H1 (cell line): ENCODE results near the gene PPP2R2B. TPM values are rescaled to one million over a fixed set of nuclear protein-coding genes. Genes with fewer than 3 reads are reported as not detected.

ENCODE experiments used
- CTCF ChIA-PET: fragments of 300-600 bp; sonication (Branson Sonifier 250); formaldehyde crosslinking; loops from one replicate; lab custom pipeline; 2021; ENCODE audit not compliant: partially characterized antibody; lab: Charles Lee
- POLR2A ChIA-PET: fragments of 300-600 bp; sonication (Branson Sonifier 250); formaldehyde crosslinking; loops from one replicate; lab custom pipeline; 2021; ENCODE audit warnings: inconsistent platforms; ENCODE audit not compliant: partially characterized antibody; lab: Charles Lee
- DNase-seq, 2 experiments: peaks; one replicate each; pipeline versions ENCODE4 v3.0.0 to v3.0.0-alpha.2; 2010 to 2022; ENCODE audit warnings: low spot score in 2 of 2, low read depth in 1 of 2, mixed read lengths in 1 of 2
- FAIRE-seq: peaks from 2 replicates; lab custom pipeline; 2011; peaks lifted over from hg19 to GRCh38; lab: Jason Lieb, UNC
- H2AFZ ChIP-seq: 2 replicates; pipeline ENCODE4 v1.8.1; 2012; ENCODE audit warnings: low read length, inconsistent platforms
- H2AK5ac ChIP-seq: 2 replicates; pipeline ENCODE4 v1.6.1; 2013; ENCODE audit warnings: low read depth, low read length
- H2BK120ac ChIP-seq: replicated peaks from 2 replicates; pipeline ENCODE3; 2013; ENCODE audit warnings: low read depth, low read length, inconsistent platforms
- H2BK12ac ChIP-seq: 2 replicates; pipeline ENCODE4 v1.6.1; 2013; ENCODE audit warnings: low read depth, low read length
- H2BK15ac ChIP-seq: 2 replicates; pipeline ENCODE4 v1.6.1; 2013; ENCODE audit warnings: low read length
- H2BK20ac ChIP-seq: 2 replicates; pipeline ENCODE4 v1.6.1; 2013; ENCODE audit warnings: low read length
- H2BK5ac ChIP-seq: 2 replicates; pipeline ENCODE4 v1.6.1; 2013; ENCODE audit warnings: low read depth, low read length
- H3K14ac ChIP-seq: 2 replicates; pipeline ENCODE4 v1.6.1; 2013; ENCODE audit warnings: inconsistent platforms; ENCODE audit not compliant: insufficient read length
- H3K18ac ChIP-seq: 2 replicates; pipeline ENCODE4 v1.6.1; 2013; ENCODE audit warnings: low read length; ENCODE audit errors: extremely low read depth
- H3K23ac ChIP-seq: 2 replicates; pipeline ENCODE4 v1.6.1; 2013; ENCODE audit warnings: inconsistent platforms; ENCODE audit not compliant: insufficient read length
- H3K23me2 ChIP-seq: 2 replicates; pipeline ENCODE4 v1.6.1; 2013; ENCODE audit warnings: low read depth, low read length
- H3K27ac ChIP-seq: 2 replicates; pipeline ENCODE4 v1.6.1; 2011; ENCODE audit warnings: low read depth, low read length, inconsistent platforms
- H3K27me3 ChIP-seq, 4 experiments: replicated peaks in 1 of 4; 1 replicate in 1 of 4; 2 replicates in 3 of 4; pipeline versions ENCODE4 v1.6.1 to v1.8.1; 2011 to 2013; ENCODE audit warnings: low read length in 3 of 4, mild to moderate bottlenecking in 3 of 4, inconsistent platforms in 2 of 4, mixed read lengths in 2 of 4, moderate library complexity in 1 of 4; ENCODE audit not compliant: control insufficient read depth in 3 of 4, insufficient read depth in 3 of 4; ENCODE audit errors: extremely low read depth in 1 of 4
- H3K36me3 ChIP-seq, 4 experiments: 2 replicates each; pipeline versions ENCODE4 v1.6.1 to v1.8.1; 2011 to 2013; ENCODE audit warnings: mild to moderate bottlenecking in 4 of 4, low read length in 3 of 4, moderate library complexity in 2 of 4, control low read depth in 1 of 4, inconsistent platforms in 1 of 4; ENCODE audit not compliant: insufficient read depth in 4 of 4, control insufficient read depth in 2 of 4
- H3K4ac ChIP-seq: replicated peaks from 2 replicates; pipeline ENCODE3; 2013; ENCODE audit warnings: low read length, low read depth, mixed read lengths, inconsistent platforms; ENCODE audit not compliant: insufficient read length
- H3K4me1 ChIP-seq, 4 experiments: replicated peaks in 1 of 4; 1 replicate in 1 of 4; 2 replicates in 3 of 4; pipeline versions ENCODE4 v1.6.1 to v1.8.1; 2011 to 2013; ENCODE audit warnings: low read length in 3 of 4, inconsistent platforms in 2 of 4, mixed read lengths in 1 of 4; ENCODE audit not compliant: insufficient read depth in 4 of 4, control insufficient read depth in 3 of 4
- H3K4me2 ChIP-seq, 2 experiments: 2 replicates each; pipeline versions ENCODE4 v1.6.1 to v1.8.1; 2011 to 2013; ENCODE audit warnings: low read depth in 2 of 2, low read length in 2 of 2, control low read depth in 1 of 2, inconsistent platforms in 1 of 2, mild to moderate bottlenecking in 1 of 2; ENCODE audit not compliant: insufficient read depth in 1 of 2
- H3K4me3 ChIP-seq, 4 experiments: fragments of 200-600, 300-600 bp in 1 of 4; sonication (generic), shearing (Covaris generic), sonication (Bioruptor Twin) in 1 of 4; 2 replicates each; pipeline versions ENCODE4 v1.5.1 to v1.8.1; 2011 to 2016; ENCODE audit warnings: low read length in 4 of 4, low read depth in 3 of 4, control low read depth in 2 of 4, inconsistent platforms in 2 of 4, mild to moderate bottlenecking in 2 of 4, mixed read lengths in 1 of 4, moderate library complexity in 1 of 4; ENCODE audit not compliant: insufficient read depth in 2 of 4; ENCODE audit errors: extremely low read depth in 1 of 4
- H3K56ac ChIP-seq: replicated peaks from 2 replicates; pipeline ENCODE3; 2013; ENCODE audit warnings: low read depth, mild to moderate bottlenecking, mixed read lengths, low read length, inconsistent platforms; ENCODE audit not compliant: insufficient read length
- H3K79me1 ChIP-seq: 2 replicates; pipeline ENCODE4 v1.6.1; 2013; ENCODE audit warnings: low read depth, low read length, control low read depth
- H3K79me2 ChIP-seq, 2 experiments: 2 replicates each; pipeline versions ENCODE4 v1.6.1 to v1.8.1; 2012 to 2013; ENCODE audit warnings: low read length in 2 of 2, mild to moderate bottlenecking in 2 of 2, inconsistent platforms in 1 of 2; ENCODE audit not compliant: insufficient read depth in 2 of 2, control insufficient read depth in 1 of 2
- H3K9ac ChIP-seq, 4 experiments: replicated peaks in 1 of 4; 1 replicate in 1 of 4; 2 replicates in 3 of 4; pipeline versions ENCODE4 v1.6.1 to v1.8.1; 2011 to 2013; ENCODE audit warnings: low read depth in 3 of 4, low read length in 3 of 4, control low read depth in 2 of 4, mild to moderate bottlenecking in 2 of 4, moderate library complexity in 2 of 4, inconsistent platforms in 1 of 4; ENCODE audit errors: extremely low read depth in 1 of 4
- H3K9me3 ChIP-seq, 2 experiments: 2 replicates each; pipeline versions ENCODE4 v1.6.1 to v1.8.1; 2012 to 2013; ENCODE audit warnings: mild to moderate bottlenecking in 2 of 2, moderate library complexity in 2 of 2, control low read depth in 1 of 2, inconsistent platforms in 1 of 2, low read depth in 1 of 2, low read length in 1 of 2, mixed read lengths in 1 of 2; ENCODE audit not compliant: insufficient read depth in 2 of 2
- H4K20me1 ChIP-seq, 2 experiments: replicated peaks in 1 of 2; 2 replicates each; pipeline versions ENCODE3 to v1.8.1; 2011 to 2013; ENCODE audit warnings: inconsistent platforms in 2 of 2, low read length in 2 of 2, mild to moderate bottlenecking in 1 of 2; ENCODE audit not compliant: insufficient read depth in 2 of 2, control insufficient read depth in 1 of 2
- H4K5ac ChIP-seq: 2 replicates; pipeline ENCODE4 v1.6.1; 2013; ENCODE audit warnings: low read length, low read depth, mixed read lengths, inconsistent platforms; ENCODE audit not compliant: insufficient read length
- H4K8ac ChIP-seq: 2 replicates; pipeline ENCODE4 v1.8.0; 2013; ENCODE audit warnings: mild to moderate bottlenecking, moderate library complexity, low read length, inconsistent platforms; ENCODE audit not compliant: insufficient read depth; ENCODE audit errors: extremely low read depth
- H4K91ac ChIP-seq: replicated peaks from 2 replicates; pipeline ENCODE3; 2013; ENCODE audit warnings: low read length, mixed read lengths, inconsistent platforms; ENCODE audit not compliant: insufficient read length
- EZH2 ChIP-seq: fragments of 200-600 bp; sonication (generic); IDR thresholded peaks from 2 replicates; pipeline ENCODE4 v1.7.1; 2012; ENCODE audit warnings: low read depth, mild to moderate bottlenecking, moderate library complexity, low read length, inconsistent platforms; ENCODE audit not compliant: severe bottlenecking
- NRF1 ChIP-seq: IDR thresholded peaks from 2 replicates; pipeline ENCODE4 v1.6.1; 2011; ENCODE audit warnings: mild to moderate bottlenecking, low read depth, low read length, improper control_type of control experiment
- POLR2A ChIP-seq, 2 experiments: IDR thresholded peaks; 1 replicate in 1 of 2; 2 replicates in 1 of 2; pipeline ENCODE4 v1.6.1; 2011; ENCODE audit warnings: low read depth in 2 of 2, low read length in 2 of 2, mild to moderate bottlenecking in 2 of 2; ENCODE audit errors: control extremely low read depth in 1 of 2
- RFX5 ChIP-seq: IDR thresholded peaks from 2 replicates; pipeline ENCODE4 v1.6.1; 2011; ENCODE audit warnings: low read depth, low read length, improper control_type of control experiment, borderline replicate concordance
- TAF1 ChIP-seq: IDR thresholded peaks from 2 replicates; pipeline ENCODE4 v1.6.1; 2011; ENCODE audit warnings: mild to moderate bottlenecking, low read depth, low read length
- WGBS, 2 experiments: shearing (Covaris generic) in 1 of 2; methylation state at CpG; one replicate each; pipeline versions ENCODE4 v1.1.6 to v1.1.7; 2013 to 2015; ENCODE audit warnings: low lambda C conversion rate in 2 of 2, mixed read lengths in 2 of 2, inconsistent platforms in 1 of 2, low coverage in 1 of 2, missing lambda C conversion rate in 1 of 2; ENCODE audit not compliant: insufficient replicate concordance in 2 of 2, insufficient coverage in 1 of 2, insufficient read length in 1 of 2; ENCODE audit errors: extremely low coverage in 1 of 2, missing lambda C conversion rate in 1 of 2; 5-methylcytosine and 5-hydroxymethylcytosine counted together
- polyA plus RNA-seq, 7 experiments: library from polyadenylated mRNA; depleted of rRNA in 3 of 7; stranded (reverse) in 5 of 7; unstranded in 2 of 7; fragments of >200 nt in 5 of 7; fragments of 200-250 nt in 2 of 7; gene quantifications; 1 replicate in 5 of 7; 2 replicates in 1 of 7; 4 replicates in 1 of 7; pipeline versions ENCODE4 v1.2.1 to v1.2.3, GENCODE V29; 2011 to 2013; ENCODE audit warnings: missing spikeins in 2 of 7, mixed read lengths in 2 of 7
- total RNA-seq: library from RNA; stranded (reverse); fragmentation: NEBNext Ultra II Directional; extraction: Animal tissue kit (Norgen Biotek cat#: 25700); gene quantifications from 2 replicates; pipeline ENCODE4 v1.2.1, GENCODE V29; 2021

The PPP2R2B gene
- total and polyA plus RNA-seq, 2 of the 8 experiments (the other 6 are each of a cell fraction or from before 2014, with no cell fraction given), result 21.1 to 37.1 TPM

GRCh38 chr5:146588331-146589027 is 290.1 kb downstream of the PPP2R2B start:
- H3K79me2 ChIP-seq, result no peaks in the 10 kb centered on the region; a peak in 1 of 4 replicates
- H3K9ac ChIP-seq, result no peak overlapping the region
- CTCF ChIA-PET, result interaction anchor here (0.8 to 2.2 kb wide), 5 partner anchors 22 to 378 kb away, joined by 3 to 7 read pairs (median 4); no protein-coding TSS in a partner anchor
- H3K56ac ChIP-seq, result no peak overlapping the region
- no peak overlapping the region for H4K5ac ChIP-seq
- H3K27ac ChIP-seq, result no peak overlapping the region
- DNase-seq, result no peak
- no peaks in the 10 kb centered on the region for H3K79me1 ChIP-seq
- H2BK120ac ChIP-seq, result no peak overlapping the region
- H3K27me3 ChIP-seq, result no peaks in the 10 kb centered on the region
- H3K23ac ChIP-seq, result no peak overlapping the region
- H3K14ac ChIP-seq, result no peak overlapping the region
- H2BK15ac ChIP-seq, result no peak overlapping the region
- peaks cover 0 to 7% (median 0%) of the 10 kb centered on the region in 4 experiments; a peak in 4 of 8 replicates for H3K36me3 ChIP-seq
- no peak overlapping the region for H4K8ac ChIP-seq
- no peak overlapping the region for H3K4me3 ChIP-seq
- no peaks in the 10 kb centered on the region for H3K23me2 ChIP-seq
- no peak overlapping the region for H4K91ac ChIP-seq
- TF ChIP-seq TAF1 (no peak), EZH2 (no peak), RFX5 (no peak), POLR2A (IDR thresholded peaks at IDR 0.05; ENCODE audit: control extremely low read depth in 1 of 2, low read depth in 2 of 2, low read length in 2 of 2) (no peak), NRF1 (no peak)
- TF ChIP-seq, all 59 proteins: peak for 0
- no peak overlapping the region for H3K18ac ChIP-seq
- no peaks in the 10 kb centered on the region for H3K9me3 ChIP-seq
- 85% methylated on average over 2 of the region's 2 CpGs; no CpG with 5 or more reads in 1 of the 2 experiments for WGBS, 2 experiments
- POLR2A ChIA-PET, result no interaction called here
- no peaks in the 10 kb centered on the region for H4K20me1 ChIP-seq
- FAIRE-seq, result no peak
- H2AK5ac ChIP-seq, result no peak overlapping the region
- no peak overlapping the region for H2BK12ac ChIP-seq
- H2BK5ac ChIP-seq, result no peak overlapping the region
- H3K4ac ChIP-seq, result no peak overlapping the region
- H2AFZ ChIP-seq, result no peak overlapping the region
- H3K4me1 ChIP-seq, result no peaks in the 10 kb centered on the region
- H3K4me2 ChIP-seq, result no peak overlapping the region
- no peak overlapping the region for H2BK20ac ChIP-seq
